Sigmoid colon (tissue), 7 donors: ENCODE results near the gene KIAA1549. TPM values are rescaled to one million over a fixed set of nuclear protein-coding genes. Genes with fewer than 3 reads are reported as not detected.

Source experiments
- DNase-seq: peaks from one replicate; pipeline ENCODE4 v3.0.0-alpha.2; 2019
- H3K27ac ChIP-seq, 4 donors: fragments of 200-600 bp; sonication (generic); one replicate each; pipeline ENCODE4 v1.5.1; 2016 to 2019; ENCODE audit warnings: mild to moderate bottlenecking in 1 of 4
- H3K27me3 ChIP-seq, 3 donors: fragments of 200-600 bp; sonication (generic); one replicate each; pipeline ENCODE4 v1.5.1; 2019; ENCODE audit warnings: mild to moderate bottlenecking in 1 of 3
- H3K36me3 ChIP-seq, 4 donors: fragments of 200-600 bp; sonication (generic); one replicate each; pipeline ENCODE4 v1.5.1; 2016 to 2019
- H3K4me1 ChIP-seq, 4 donors: fragments of 200-600 bp; sonication (generic); one replicate each; pipeline ENCODE4 v1.5.1; 2017 to 2019
- H3K4me3 ChIP-seq, 4 donors: fragments of 200-600 bp; sonication (generic); one replicate each; pipeline ENCODE4 v1.5.1; 2017 to 2019; ENCODE audit warnings: mild to moderate bottlenecking in 2 of 4, moderate library complexity in 1 of 4
- H3K9me3 ChIP-seq, 4 donors: fragments of 200-600 bp in 3 of 4; sonication (generic) in 3 of 4; one replicate each; pipeline versions ENCODE4 v1.5.1 to v1.6.1; 2013 to 2019
- CTCF ChIP-seq, 4 experiments: fragments of 450-650 bp in 3 of 4; fragments of 200-600 bp in 1 of 4; IDR thresholded peaks; one replicate each; pipeline ENCODE4 v1.5.1; 2016 to 2019; ENCODE audit warnings: antibody characterized with exemption in 4 of 4, mild to moderate bottlenecking in 3 of 4, moderate library complexity in 2 of 4
- EP300 ChIP-seq, 4 donors: sonication (generic); formaldehyde crosslinking; IDR thresholded peaks; one replicate each; pipeline ENCODE4 v1.6.1; 2017; ENCODE audit warnings: antibody characterized with exemption in 4 of 4
- POLR2A ChIP-seq, 2 donors: fragments of 450-650 bp; IDR thresholded peaks; one replicate each; pipeline ENCODE4 v1.6.1; 2016; ENCODE audit warnings: antibody characterized with exemption in 2 of 2, mild to moderate bottlenecking in 2 of 2, moderate library complexity in 2 of 2
- POLR2AphosphoS5 ChIP-seq, 4 donors: sonication (generic); formaldehyde crosslinking; IDR thresholded peaks; one replicate each; pipeline ENCODE4 v1.6.1; 2017; ENCODE audit warnings: antibody characterized with exemption in 4 of 4
- WGBS, 2 donors: extraction: QIAGEN DNeasy Blood & Tissue Kit; methylation state at CpG; one replicate each; pipeline ENCODE4 v1.1.7; 2013; 5-methylcytosine and 5-hydroxymethylcytosine counted together
- intact Hi-C: fragments of 100-400 bp; cut with DNase I; formaldehyde crosslinking; loops from one replicate; pipeline ENCODE4 v1.15.1; 2023
- polyA plus RNA-seq, 3 donors: library from polyadenylated mRNA; stranded (reverse); fragments of 200-250 nt; gene quantifications; one replicate each; pipeline ENCODE4 v1.2.3, GENCODE V29; 2013
- total RNA-seq, 4 donors: library from RNA; depleted of rRNA; stranded (reverse); fragments of >200 nt; gene quantifications; one replicate each; pipeline ENCODE4 v1.1.0, GENCODE V29; 2016
- donor health status: healthy with polysubstance abuse.
- donor health status: Bipolar disorder and iron deficiency.
- donor health status: healthy.

The KIAA1549 gene
- total and polyA plus RNA-seq, 7 donors = under 0.01 to 3.0 (median 1.1) TPM

DNA sequence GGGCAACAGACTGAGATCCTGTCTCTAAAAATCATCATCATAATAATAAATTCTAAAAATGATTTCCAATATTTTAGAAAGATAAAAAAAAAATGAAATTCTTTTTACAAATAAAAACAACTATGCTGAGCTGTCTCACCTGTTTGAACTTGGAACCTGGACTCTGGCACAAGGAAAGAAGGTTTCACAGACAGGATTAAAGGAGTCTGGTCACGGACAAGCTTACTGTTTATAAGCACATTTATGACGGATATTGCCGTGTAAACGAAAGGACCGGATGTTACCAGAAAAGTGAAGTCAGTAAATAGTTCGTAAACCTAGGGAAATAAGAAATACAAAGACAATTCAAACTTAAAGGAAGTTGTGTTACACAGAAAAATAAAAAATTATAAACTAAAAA, 70.2 kb downstream of the KIAA1549 start:
- intact Hi-C loops = no loop called here
- 8 to 57% methylated on average over 6 of the region's 6 CpGs for WGBS, 2 donors
- no peak overlapping the region for H3K4me3 ChIP-seq
- no peaks in the 10 kb centered on the region for H3K27me3 ChIP-seq
- no peak for DNase-seq
- H3K9me3 ChIP-seq = no peaks in the 10 kb centered on the region
- H3K27ac ChIP-seq = no peak overlapping the region
- no peak for TF ChIP-seq CTCF (IDR thresholded peaks at IDR 0.05)
- no peak for TF ChIP-seq POLR2A (IDR thresholded peaks at IDR 0.05)
- TF ChIP-seq POLR2AphosphoS5 (IDR thresholded peaks at IDR 0.05) = no peak
- TF ChIP-seq EP300 (IDR thresholded peaks at IDR 0.05) = no peak
- H3K4me1 ChIP-seq = no peaks in the 10 kb centered on the region
- H3K36me3 ChIP-seq = no peaks in the 10 kb centered on the region

DNA sequence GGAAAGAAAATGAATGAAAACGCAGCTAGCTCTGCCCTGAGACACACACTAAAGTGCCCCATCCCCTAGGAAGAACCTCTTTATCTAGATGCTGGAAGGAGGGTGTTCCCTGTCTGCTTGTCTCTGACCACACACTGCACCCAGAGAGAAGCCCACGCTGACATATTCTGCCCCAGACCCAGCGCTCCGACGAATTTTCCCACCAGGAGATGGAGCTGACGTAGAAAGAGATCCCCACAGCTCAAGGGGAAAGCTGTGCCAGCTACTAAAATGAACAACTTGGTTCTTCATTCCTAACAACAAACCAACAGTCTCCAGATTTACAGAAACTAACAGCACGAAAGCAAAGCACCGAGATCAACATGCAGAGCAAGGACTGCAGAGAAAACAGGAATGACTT, 73.3 kb downstream of the KIAA1549 start:
- no peak overlapping the region for H3K4me3 ChIP-seq
- TF ChIP-seq CTCF (IDR thresholded peaks at IDR 0.05) = no peak
- TF ChIP-seq EP300 (IDR thresholded peaks at IDR 0.05) = no peak
- no peak for TF ChIP-seq POLR2A (IDR thresholded peaks at IDR 0.05)
- no peak for TF ChIP-seq POLR2AphosphoS5 (IDR thresholded peaks at IDR 0.05)
- no peaks in the 10 kb centered on the region for H3K9me3 ChIP-seq
- no peak for DNase-seq
- H3K4me1 ChIP-seq = no peaks in the 10 kb centered on the region
- no peak overlapping the region for H3K27ac ChIP-seq
- no peaks in the 10 kb centered on the region for H3K36me3 ChIP-seq
- intact Hi-C loops = no loop called here
- no peaks in the 10 kb centered on the region for H3K27me3 ChIP-seq
- 86 to 89% methylated on average over 8 of the region's 8 CpGs for WGBS, 2 donors

DNA sequence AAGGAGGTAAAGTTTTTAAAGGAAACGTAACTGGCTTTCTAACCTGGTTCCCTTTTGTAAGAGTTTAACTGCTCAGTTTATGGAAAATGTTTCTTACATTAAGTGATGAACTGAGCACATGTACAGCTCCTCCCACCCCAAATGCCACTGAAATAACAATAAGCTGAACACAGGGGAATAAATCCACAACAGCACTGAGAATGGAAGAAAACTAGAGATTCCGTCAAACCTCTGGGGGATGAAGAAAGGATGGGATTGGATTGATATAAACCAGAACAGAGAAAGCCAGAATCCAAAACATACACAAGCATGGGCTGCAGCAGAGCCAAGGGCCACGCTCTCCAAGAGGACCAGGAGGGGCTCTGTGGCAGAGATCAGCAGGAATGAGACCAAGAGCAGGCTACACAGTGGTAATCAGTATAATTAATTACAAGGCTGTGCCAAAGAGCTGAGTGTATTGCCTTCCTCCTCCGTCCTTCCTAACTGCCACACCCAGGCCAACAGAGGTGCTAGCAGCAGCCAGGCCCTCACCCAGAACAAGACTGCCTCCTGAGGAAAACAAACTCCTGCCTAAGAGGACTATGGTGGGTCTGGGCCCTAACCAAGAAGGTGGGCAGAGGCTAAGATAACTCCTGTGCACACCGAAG, 73.9 kb downstream of the KIAA1549 start:
- no peak for DNase-seq
- WGBS, 2 donors = 74 to 83% methylated on average over 5 of the region's 5 CpGs
- Histone ChIP-seq H3K27me3 (no peaks in the 10 kb centered on the region), H3K9me3 (no peaks in the 10 kb centered on the region), H3K27ac (no peak overlapping the region), H3K4me1 (no peaks in the 10 kb centered on the region), H3K4me3 (no peak overlapping the region), H3K36me3 (no peaks in the 10 kb centered on the region)
- intact Hi-C loops = no loop called here
- TF ChIP-seq POLR2AphosphoS5 (IDR thresholded peaks at IDR 0.05) (no peak), CTCF (IDR thresholded peaks at IDR 0.05) (no peak), POLR2A (IDR thresholded peaks at IDR 0.05) (no peak), EP300 (IDR thresholded peaks at IDR 0.05) (no peak)

GRCh38 chr7:138903859-138904435, 77.2 kb downstream of the KIAA1549 start:
- H3K27me3 ChIP-seq = no peaks in the 10 kb centered on the region
- no peak overlapping the region for H3K4me3 ChIP-seq
- H3K9me3 ChIP-seq = no peaks in the 10 kb centered on the region
- 75 to 89% methylated on average over 14 of the region's 14 CpGs for WGBS, 2 donors
- no peak for DNase-seq
- no peak for TF ChIP-seq EP300 (IDR thresholded peaks at IDR 0.05)
- TF ChIP-seq POLR2AphosphoS5 (IDR thresholded peaks at IDR 0.05) = no peak
- no peak for TF ChIP-seq POLR2A (IDR thresholded peaks at IDR 0.05)
- no peak for TF ChIP-seq CTCF (IDR thresholded peaks at IDR 0.05)
- intact Hi-C loops = no loop called here
- H3K36me3 ChIP-seq = no peaks in the 10 kb centered on the region
- no peak overlapping the region for H3K27ac ChIP-seq
- no peaks in the 10 kb centered on the region for H3K4me1 ChIP-seq
